ENCODE data around the gene SNTN.

GRCh38 chr3:63654931-63655330 lies 2.5 kb downstream of the SNTN start:
- TF ChIP-seq TAF1 (IDR thresholded peaks at IDR 0.05; ENCODE audit: control insufficient read depth, extremely low read depth, insufficient read depth, low read length, severe bottlenecking): no peak
- TF ChIP-seq, protein P1, sequence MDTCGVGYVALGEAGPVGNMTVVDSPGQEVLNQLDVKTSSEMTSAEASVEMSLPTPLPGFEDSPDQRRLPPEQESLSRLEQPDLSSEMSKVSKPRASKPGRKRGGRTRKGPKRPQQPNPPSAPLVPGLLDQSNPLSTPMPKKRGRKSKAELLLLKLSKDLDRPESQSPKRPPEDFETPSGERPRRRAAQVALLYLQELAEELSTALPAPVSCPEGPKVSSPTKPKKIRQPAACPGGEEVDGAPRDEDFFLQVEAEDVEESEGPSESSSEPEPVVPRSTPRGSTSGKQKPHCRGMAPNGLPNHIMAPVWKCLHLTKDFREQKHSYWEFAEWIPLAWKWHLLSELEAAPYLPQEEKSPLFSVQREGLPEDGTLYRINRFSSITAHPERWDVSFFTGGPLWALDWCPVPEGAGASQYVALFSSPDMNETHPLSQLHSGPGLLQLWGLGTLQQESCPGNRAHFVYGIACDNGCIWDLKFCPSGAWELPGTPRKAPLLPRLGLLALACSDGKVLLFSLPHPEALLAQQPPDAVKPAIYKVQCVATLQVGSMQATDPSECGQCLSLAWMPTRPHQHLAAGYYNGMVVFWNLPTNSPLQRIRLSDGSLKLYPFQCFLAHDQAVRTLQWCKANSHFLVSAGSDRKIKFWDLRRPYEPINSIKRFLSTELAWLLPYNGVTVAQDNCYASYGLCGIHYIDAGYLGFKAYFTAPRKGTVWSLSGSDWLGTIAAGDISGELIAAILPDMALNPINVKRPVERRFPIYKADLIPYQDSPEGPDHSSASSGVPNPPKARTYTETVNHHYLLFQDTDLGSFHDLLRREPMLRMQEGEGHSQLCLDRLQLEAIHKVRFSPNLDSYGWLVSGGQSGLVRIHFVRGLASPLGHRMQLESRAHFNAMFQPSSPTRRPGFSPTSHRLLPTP (IDR thresholded peaks at IDR 0.05; ENCODE audit: borderline replicate concordance, extremely low read depth, insufficient read length): no peak
- TF ChIP-seq, protein P2, sequence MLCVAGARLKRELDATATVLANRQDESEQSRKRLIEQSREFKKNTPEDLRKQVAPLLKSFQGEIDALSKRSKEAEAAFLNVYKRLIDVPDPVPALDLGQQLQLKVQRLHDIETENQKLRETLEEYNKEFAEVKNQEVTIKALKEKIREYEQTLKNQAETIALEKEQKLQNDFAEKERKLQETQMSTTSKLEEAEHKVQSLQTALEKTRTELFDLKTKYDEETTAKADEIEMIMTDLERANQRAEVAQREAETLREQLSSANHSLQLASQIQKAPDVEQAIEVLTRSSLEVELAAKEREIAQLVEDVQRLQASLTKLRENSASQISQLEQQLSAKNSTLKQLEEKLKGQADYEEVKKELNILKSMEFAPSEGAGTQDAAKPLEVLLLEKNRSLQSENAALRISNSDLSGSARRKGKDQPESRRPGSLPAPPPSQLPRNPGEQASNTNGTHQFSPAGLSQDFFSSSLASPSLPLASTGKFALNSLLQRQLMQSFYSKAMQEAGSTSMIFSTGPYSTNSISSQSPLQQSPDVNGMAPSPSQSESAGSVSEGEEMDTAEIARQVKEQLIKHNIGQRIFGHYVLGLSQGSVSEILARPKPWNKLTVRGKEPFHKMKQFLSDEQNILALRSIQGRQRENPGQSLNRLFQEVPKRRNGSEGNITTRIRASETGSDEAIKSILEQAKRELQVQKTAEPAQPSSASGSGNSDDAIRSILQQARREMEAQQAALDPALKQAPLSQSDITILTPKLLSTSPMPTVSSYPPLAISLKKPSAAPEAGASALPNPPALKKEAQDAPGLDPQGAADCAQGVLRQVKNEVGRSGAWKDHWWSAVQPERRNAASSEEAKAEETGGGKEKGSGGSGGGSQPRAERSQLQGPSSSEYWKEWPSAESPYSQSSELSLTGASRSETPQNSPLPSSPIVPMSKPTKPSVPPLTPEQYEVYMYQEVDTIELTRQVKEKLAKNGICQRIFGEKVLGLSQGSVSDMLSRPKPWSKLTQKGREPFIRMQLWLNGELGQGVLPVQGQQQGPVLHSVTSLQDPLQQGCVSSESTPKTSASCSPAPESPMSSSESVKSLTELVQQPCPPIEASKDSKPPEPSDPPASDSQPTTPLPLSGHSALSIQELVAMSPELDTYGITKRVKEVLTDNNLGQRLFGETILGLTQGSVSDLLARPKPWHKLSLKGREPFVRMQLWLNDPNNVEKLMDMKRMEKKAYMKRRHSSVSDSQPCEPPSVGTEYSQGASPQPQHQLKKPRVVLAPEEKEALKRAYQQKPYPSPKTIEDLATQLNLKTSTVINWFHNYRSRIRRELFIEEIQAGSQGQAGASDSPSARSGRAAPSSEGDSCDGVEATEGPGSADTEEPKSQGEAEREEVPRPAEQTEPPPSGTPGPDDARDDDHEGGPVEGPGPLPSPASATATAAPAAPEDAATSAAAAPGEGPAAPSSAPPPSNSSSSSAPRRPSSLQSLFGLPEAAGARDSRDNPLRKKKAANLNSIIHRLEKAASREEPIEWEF (CRISPR knock-in tag; IDR thresholded peaks at IDR 0.05): no peak
- TF ChIP-seq, protein P3, sequence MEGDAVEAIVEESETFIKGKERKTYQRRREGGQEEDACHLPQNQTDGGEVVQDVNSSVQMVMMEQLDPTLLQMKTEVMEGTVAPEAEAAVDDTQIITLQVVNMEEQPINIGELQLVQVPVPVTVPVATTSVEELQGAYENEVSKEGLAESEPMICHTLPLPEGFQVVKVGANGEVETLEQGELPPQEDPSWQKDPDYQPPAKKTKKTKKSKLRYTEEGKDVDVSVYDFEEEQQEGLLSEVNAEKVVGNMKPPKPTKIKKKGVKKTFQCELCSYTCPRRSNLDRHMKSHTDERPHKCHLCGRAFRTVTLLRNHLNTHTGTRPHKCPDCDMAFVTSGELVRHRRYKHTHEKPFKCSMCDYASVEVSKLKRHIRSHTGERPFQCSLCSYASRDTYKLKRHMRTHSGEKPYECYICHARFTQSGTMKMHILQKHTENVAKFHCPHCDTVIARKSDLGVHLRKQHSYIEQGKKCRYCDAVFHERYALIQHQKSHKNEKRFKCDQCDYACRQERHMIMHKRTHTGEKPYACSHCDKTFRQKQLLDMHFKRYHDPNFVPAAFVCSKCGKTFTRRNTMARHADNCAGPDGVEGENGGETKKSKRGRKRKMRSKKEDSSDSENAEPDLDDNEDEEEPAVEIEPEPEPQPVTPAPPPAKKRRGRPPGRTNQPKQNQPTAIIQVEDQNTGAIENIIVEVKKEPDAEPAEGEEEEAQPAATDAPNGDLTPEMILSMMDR (IDR thresholded peaks at IDR 0.05 in 2 of 3, conservative IDR thresholded peaks at IDR 0.05 in 1 of 3; ENCODE audit: insufficient read depth in 2 of 3, low read depth in 1 of 3, low read length in 3 of 3): no peak
- TF ChIP-seq ZNF280B (CRISPR knock-in tag; IDR thresholded peaks at IDR 0.05): no peak
- TF ChIP-seq, protein P4, sequence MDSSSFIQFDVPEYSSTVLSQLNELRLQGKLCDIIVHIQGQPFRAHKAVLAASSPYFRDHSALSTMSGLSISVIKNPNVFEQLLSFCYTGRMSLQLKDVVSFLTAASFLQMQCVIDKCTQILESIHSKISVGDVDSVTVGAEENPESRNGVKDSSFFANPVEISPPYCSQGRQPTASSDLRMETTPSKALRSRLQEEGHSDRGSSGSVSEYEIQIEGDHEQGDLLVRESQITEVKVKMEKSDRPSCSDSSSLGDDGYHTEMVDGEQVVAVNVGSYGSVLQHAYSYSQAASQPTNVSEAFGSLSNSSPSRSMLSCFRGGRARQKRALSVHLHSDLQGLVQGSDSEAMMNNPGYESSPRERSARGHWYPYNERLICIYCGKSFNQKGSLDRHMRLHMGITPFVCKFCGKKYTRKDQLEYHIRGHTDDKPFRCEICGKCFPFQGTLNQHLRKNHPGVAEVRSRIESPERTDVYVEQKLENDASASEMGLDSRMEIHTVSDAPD (CRISPR knock-in tag; IDR thresholded peaks at IDR 0.05): no peak
- TF ChIP-seq KAT7 (CRISPR knock-in tag; IDR thresholded peaks at IDR 0.05; ENCODE audit: borderline replicate concordance): no peak
- TF ChIP-seq POLR3A (IDR thresholded peaks at IDR 0.05; ENCODE audit: borderline replicate concordance, extremely low read depth, insufficient read depth, insufficient read length): no peak
- TF ChIP-seq RNF2 (IDR thresholded peaks at IDR 0.05): no peak
- no peak for TF ChIP-seq ZKSCAN1 (IDR thresholded peaks at IDR 0.05; ENCODE audit: low read depth, low read length)

All from K562 (cell line).